Measurements from ENCODE around the gene RGPD4.

DNA sequence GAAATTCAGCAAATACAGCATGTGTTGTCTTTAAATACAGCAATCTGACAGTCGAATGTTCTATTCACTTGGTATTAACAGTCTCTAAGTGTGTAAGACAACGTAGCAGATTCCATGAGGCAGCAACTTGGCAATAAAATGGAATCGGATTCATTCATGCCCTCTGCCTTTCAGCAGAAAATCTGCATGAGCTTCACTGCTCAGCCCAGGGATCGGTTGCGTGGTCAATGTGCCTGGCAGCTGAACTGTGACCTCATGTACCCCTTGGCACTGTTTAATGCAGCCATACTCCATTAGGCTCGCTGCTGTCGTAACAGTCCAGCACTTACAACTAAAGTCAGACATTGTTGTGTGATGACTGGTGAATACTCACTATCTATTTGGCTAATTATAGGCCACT is 17.7 kb upstream of the RGPD4 start:
- TF ChIP-seq, protein P1, sequence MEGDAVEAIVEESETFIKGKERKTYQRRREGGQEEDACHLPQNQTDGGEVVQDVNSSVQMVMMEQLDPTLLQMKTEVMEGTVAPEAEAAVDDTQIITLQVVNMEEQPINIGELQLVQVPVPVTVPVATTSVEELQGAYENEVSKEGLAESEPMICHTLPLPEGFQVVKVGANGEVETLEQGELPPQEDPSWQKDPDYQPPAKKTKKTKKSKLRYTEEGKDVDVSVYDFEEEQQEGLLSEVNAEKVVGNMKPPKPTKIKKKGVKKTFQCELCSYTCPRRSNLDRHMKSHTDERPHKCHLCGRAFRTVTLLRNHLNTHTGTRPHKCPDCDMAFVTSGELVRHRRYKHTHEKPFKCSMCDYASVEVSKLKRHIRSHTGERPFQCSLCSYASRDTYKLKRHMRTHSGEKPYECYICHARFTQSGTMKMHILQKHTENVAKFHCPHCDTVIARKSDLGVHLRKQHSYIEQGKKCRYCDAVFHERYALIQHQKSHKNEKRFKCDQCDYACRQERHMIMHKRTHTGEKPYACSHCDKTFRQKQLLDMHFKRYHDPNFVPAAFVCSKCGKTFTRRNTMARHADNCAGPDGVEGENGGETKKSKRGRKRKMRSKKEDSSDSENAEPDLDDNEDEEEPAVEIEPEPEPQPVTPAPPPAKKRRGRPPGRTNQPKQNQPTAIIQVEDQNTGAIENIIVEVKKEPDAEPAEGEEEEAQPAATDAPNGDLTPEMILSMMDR (IDR thresholded peaks at IDR 0.05; ENCODE audit: low read depth, low read length) = no peak
- TF ChIP-seq EZH2phosphoT487 (IDR thresholded peaks at IDR 0.05; ENCODE audit: low read depth) = no peak
